ENCODE results near the gene DSPP.

DNA sequence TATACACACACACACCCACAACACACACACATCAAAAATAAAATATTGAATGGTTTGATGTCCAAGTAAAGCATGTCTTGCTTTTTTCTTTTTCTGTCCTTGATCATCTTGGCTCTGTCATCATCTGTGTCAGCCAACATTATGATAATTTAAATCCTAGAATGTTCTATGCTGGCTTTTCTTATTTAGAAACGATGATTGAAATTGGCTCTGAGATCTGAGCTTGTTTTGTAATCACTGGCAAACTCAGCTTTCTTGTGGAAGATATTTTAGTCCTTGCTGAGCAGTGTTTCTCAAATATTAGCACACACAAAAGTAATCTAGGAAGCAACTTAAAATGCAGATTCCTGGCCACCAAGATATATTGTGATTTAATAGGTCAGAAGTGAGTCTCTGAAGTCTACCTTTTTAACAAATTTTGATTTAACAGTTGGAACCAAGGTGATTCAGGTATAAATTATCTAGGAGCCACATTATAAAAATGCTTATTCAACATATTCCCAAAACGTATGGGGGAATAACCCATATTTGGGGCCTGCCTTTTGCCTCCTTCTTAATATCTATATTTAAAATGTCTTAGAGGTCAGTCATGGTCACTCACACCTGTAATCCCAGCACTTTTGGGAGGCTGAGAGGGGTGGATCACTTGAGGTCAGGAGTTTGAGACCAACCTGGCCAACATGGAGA is 24.0 kb upstream of the DSPP start:
- TF ChIP-seq EP300 (IDR thresholded peaks at IDR 0.05) (no peak), CTCF (IDR thresholded peaks at IDR 0.05) (no peak), POLR2A (IDR thresholded peaks at IDR 0.05) (no peak)
